HEK293 (cell line): ENCODE measurements around the gene PCDHB11.

Source experiments
- CTCF ChIP-seq: fragments of 450-650 bp; formaldehyde crosslinking; IDR thresholded peaks from 2 replicates; pipeline ENCODE4 v1.5.1; 2016; ENCODE audit warnings: missing biosample characterization, missing genetic modification characterization
- ZNF26 ChIP-seq: fragments of 450-650 bp; formaldehyde crosslinking; IDR thresholded peaks from 2 replicates; pipeline ENCODE4 v1.5.1; 2016; ENCODE audit warnings: missing biosample characterization, missing genetic modification characterization
- ZNF398 ChIP-seq: fragments of 450-650 bp; formaldehyde crosslinking; IDR thresholded peaks from 2 replicates; pipeline ENCODE4 v1.5.1; 2017; ENCODE audit warnings: missing biosample characterization, missing genetic modification characterization
- ZNF510 ChIP-seq: fragments of 450-650 bp; formaldehyde crosslinking; IDR thresholded peaks from 2 replicates; pipeline ENCODE4 v1.5.1; 2018; ENCODE audit warnings: mild to moderate bottlenecking, missing genetic modification characterization, missing biosample characterization; ENCODE audit not compliant: insufficient replicate concordance
- ZNF692 ChIP-seq: fragments of 450-650 bp; formaldehyde crosslinking; IDR thresholded peaks from 2 replicates; pipeline ENCODE4 v1.5.1; 2016; ENCODE audit warnings: missing biosample characterization, missing genetic modification characterization

GRCh38 chr5:141149812-141150211 lies 49.6 kb upstream of the PCDHB11 start, which contains the start of gene PCDHB6:
- TF ChIP-seq CTCF, result no peak
- TF ChIP-seq ZNF398, result no peak
- TF ChIP-seq ZNF510, result no peak
- no peak for TF ChIP-seq ZNF692 (tag by site-specific recombination)
- no peak for TF ChIP-seq ZNF26
